Body of pancreas (tissue), 4 donors: ENCODE results near the gene SMARCB1.

Experiments
- POLR2A ChIP-seq, 3 donors: fragments of 450-650 bp; IDR thresholded peaks; one replicate each; pipeline ENCODE4 v1.6.1; 2016; ENCODE audit warnings: antibody characterized with exemption in 3 of 3, mild to moderate bottlenecking in 2 of 3
- TF ChIP-seq, protein P1 (sequence below), 7 experiments: fragments of 450-650 bp in 4 of 7; fragments of 200-600 bp in 3 of 7; sonication (generic) in 3 of 7; IDR thresholded peaks; one replicate each; pipeline ENCODE4 v1.5.1; 2016 to 2019; ENCODE audit warnings: antibody characterized with exemption in 7 of 7

DNA sequence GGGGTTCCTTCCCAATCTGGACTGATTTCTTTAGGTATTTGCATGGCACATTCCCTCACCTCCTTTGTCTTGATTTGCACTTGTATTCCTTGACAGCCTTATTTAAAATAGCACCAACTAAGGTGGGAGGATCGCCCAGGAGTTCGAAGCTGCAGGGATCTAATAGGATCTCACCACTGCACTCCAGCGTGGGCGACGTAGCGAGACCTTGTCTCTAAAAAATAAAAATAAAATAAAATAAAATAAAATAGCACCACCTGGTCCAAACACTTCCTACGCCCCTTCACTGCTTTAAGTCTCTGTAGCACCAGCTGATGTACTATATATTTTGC, 71.7 kb downstream of the SMARCB1 start:
- TF ChIP-seq, protein P1, sequence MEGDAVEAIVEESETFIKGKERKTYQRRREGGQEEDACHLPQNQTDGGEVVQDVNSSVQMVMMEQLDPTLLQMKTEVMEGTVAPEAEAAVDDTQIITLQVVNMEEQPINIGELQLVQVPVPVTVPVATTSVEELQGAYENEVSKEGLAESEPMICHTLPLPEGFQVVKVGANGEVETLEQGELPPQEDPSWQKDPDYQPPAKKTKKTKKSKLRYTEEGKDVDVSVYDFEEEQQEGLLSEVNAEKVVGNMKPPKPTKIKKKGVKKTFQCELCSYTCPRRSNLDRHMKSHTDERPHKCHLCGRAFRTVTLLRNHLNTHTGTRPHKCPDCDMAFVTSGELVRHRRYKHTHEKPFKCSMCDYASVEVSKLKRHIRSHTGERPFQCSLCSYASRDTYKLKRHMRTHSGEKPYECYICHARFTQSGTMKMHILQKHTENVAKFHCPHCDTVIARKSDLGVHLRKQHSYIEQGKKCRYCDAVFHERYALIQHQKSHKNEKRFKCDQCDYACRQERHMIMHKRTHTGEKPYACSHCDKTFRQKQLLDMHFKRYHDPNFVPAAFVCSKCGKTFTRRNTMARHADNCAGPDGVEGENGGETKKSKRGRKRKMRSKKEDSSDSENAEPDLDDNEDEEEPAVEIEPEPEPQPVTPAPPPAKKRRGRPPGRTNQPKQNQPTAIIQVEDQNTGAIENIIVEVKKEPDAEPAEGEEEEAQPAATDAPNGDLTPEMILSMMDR (IDR thresholded peaks at IDR 0.05): no peak
- no peak for TF ChIP-seq POLR2A (IDR thresholded peaks at IDR 0.05)
